NCI-H2171 treated with DMSO at 0.1 percent for 48 hours (cell line): ENCODE data around the gene SSH3.
"Not testable (repeated sequence)": the region's sequence is repeated elsewhere in the genome, so short reads cannot be mapped to it uniquely, and the experiment has no call there.

Source experiments
- DNase-seq: peaks from one replicate; lab custom pipeline; 2025; lab: John Stamatoyannopoulos, UW

SSH3 gene

DNA sequence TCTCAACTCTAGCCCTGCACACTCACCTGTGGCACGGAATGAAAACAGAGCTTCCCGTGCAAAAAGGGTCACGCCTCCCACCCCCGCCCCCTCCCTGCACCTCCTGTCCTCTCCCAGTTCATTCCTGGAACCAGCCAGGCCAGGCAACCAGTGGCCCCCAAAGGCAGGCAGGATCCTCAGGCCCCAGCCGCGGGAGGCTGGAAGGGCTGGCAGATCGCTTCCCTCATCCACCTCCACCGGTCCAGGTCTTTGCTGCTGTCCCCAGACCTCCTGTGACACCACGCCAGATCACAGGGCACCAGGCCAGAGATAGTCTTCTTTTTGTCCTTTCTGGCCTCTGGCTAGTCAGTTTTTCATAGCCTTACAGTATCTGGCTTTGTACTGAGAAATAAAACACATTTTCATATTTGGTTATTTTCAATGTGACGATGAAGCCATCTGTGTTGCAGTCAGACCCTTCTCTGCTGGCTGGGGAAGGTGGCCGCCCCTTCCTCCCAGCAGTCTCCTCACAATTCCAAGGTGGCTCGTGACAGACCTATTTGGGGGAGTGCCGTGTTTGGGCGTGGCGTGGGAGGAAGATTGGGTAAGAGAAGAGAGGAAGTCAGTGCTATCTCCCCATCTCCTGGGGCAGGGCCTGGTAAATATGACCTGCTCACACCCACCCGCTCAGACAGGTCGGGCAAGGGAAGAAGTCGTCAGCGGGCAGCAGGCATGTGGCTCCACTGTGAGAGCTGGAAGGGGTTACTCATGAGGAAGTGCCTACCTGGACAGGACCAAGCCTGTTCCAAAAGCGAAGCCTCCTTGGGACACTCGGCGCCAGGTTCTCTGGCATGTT lies 9.1 kb downstream of the SSH3 start:
- DNase-seq, result no peak

- no peak for DNase-seq
Measured at GRCh38 chr11:67313125-67313890, 10.0 kb downstream of the SSH3 start.

- DNase-seq, result no peak
Measured at GRCh38 chr11:67314218-67314617, 10.9 kb downstream of the SSH3 start.

DNA sequence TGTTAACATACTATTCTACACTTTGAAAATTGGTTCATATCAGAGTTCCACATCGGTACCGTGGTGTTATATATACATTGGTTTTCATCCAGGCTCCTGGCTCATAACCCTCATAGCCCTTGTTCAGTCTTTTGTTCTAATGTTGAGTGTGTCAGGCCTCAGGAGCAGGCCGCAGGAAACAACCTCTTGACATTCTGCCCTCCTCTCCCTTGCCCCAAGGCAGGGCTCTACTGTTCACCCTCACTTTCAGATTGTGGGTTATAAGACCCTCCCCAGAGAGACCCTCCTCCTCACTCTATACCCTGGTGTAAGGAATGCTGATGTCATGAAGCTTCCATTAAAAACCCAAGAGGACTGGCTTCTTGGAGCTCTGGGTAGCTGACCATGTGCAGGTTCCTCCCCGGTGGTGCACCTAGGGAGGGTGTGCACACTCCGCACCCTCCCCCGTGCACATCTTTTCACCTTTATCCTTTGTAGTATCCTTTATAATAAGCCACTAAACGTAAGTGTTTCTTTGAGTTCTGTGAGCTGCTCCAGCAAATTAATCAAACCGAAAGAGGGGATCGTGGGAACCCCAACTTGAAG lies 12.1 kb downstream of the SSH3 start:
- DNase-seq, result no peak

DNA sequence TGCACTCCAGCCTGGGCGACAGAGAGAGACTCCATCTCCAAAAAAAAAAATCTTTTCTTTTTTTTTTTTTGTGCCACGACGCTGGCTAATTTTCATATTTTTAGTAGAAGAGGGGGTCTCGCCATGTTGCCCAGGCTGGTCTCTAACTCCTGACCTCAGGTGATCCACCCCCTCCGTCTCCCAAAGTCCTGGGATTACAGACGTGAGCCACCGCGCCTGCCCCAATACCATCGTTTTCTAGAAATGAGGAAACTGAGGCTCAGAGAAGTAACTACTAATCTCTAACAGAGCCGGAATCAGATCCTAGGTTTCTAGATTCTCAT lies 13.5 kb downstream of the SSH3 start:
- DNase-seq, result no peak

DNA sequence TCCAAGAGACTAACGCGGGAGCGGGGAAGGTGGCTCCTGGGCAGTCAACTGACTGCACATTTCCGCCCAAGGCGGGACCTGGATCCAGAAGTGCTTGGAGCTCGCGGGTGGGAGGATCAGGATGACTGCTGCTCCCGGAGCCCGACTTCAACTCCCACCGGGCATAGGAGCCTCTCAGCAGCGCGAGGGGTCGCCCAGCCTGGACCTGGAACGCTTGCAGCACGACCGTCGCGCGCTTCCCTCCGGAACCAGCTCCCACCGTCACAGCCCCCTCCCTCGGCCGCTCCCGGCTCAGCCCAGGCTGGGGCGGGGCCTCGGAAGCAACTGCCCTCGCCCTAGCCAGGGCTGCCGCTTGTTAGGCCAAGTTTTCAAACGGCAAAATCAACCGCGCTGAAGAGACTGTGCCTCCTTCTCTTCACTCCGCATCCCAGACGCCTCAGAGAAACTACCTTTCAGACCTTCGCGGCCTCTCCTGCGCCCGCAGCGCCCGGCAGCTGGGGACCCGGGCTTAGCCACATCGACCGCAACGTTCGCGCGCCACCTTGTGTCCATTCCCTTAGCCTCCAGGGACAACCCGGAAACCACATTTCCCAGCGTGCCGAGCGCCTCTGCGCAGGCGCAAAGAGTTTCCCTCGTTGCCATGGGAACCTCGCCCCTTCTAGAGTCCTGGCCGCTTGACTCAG lies 14.0 kb downstream of the SSH3 start:
- DNase-seq, result peak; percentile 95

GRCh38 chr11:67317888-67318555 lies 14.7 kb downstream of the SSH3 start:
- DNase-seq, result no peak

GRCh38 chr11:67318876-67319275 lies 15.5 kb downstream of the SSH3 start:
- DNase-seq, result not testable (repeated sequence)

GRCh38 chr11:67320011-67320410 lies 16.7 kb downstream of the SSH3 start:
- DNase-seq, result no peak

GRCh38 chr11:67320691-67321090 lies 17.4 kb downstream of the SSH3 start:
- no peak for DNase-seq

DNA sequence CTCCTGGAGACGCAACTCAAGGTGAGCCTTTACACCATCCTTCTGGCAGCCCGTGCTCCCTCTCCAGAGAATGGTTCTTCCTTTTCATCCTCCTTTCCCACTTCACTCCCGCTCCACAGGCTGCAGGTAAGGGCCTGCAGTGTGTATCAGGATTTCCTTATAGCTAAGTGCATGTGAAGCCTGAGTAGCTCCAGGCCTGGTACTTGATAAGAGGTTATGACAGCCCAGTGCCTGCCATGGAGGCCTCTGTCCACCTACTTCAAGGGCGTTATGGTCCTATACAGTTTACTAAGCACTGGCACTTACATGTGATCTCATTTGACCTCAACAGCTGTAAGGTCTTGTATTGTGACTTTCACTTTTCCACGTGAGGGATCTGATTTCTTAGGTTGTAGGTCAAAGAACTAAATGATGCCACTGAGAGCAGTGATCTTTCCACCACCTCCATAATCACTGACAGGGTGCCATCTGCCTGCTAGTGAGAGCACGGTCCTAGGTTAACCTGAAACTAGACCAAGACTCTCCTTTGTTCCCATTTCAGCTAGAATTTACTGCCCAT lies 18.1 kb downstream of the SSH3 start:
- DNase-seq, result no peak

- DNase-seq, result no peak
Measured at GRCh38 chr11:67322049-67322448, 18.7 kb downstream of the SSH3 start.

GRCh38 chr11:67323526-67323925 lies 20.2 kb downstream of the SSH3 start:
- no peak for DNase-seq

DNA sequence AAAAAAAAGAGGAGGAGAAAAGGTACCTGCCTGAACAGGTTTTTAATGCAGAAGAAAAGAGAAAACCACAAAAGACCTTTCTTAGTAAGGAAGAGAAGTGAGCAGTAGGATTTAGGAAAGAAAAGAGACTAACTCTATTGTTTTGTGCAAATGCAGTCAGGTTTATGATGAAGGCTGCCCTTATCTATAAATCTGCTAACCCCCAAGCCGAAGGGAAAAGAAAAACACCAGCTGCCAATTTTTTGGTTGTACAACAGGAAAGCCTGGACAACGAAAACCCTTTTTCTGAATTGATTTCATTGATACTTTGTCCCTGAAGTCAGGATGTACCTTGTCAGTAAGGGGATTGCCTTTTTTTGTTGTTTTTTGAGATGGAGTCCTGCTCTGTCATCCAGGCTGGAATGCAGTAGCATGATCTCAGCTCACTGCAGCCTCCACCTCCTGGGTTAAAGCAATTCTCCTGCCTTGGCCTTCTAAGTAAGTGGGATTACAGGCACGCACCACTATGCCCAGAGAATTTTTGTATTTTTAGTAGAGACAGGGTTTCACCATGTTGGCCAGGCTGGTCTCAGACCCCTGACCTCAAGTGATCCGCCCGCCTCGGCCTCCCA lies 28.9 kb downstream of the SSH3 start:
- DNase-seq, result no peak

DNA sequence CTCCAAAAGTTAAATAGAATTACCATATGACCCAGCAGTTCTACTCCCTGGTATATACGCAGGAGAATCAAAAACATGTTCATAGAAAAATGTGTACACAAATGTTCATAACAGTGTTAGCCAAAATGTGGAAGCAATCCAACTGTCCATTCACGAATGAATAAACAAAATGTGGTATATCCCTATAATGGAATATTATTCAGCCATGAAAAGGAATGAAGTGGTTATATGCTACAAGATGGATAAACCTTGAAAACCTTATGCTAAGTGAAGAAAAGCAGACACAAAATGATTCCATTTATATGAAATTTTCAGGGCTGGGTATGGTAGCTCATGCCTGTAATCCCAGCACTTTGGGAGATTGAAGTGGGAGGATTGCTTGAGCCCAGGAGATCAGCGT lies 33.9 kb downstream of the SSH3 start:
- no peak for DNase-seq

DNA sequence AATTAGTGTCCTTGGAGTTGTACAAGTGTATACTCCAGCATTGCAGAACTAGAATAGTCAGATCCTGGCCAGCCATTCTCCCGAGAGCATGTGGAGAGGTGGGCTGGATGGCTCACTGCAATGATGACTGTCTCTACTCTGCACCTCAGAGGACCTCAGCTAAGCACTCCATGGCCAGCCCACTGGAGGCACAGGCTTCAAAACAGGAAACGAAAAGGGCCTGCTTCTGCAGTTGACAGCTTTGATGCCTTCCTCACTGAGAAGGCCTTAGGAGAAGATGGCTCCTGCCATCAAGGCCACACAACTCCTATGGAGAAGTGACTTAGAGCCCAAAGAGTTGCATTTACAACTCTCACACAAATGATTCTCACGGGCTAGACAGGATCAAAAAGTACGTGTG lies 40.9 kb downstream of the SSH3 start:
- no peak for DNase-seq

- no peak for DNase-seq
Measured at GRCh38 chr11:67345247-67345919, 42.1 kb downstream of the SSH3 start.

- no peak for DNase-seq
Measured at GRCh38 chr11:67345920-67346819, 42.8 kb downstream of the SSH3 start.

- DNase-seq, result peak; percentile 87
Measured at GRCh38 chr11:67347964-67348749, 44.8 kb downstream of the SSH3 start.
